ENCODE results near the gene TAMALIN. TPM values are rescaled to one million over a fixed set of nuclear protein-coding genes. Genes with fewer than 3 reads are reported as not detected.
A peak's percentile ranks its signal among the peaks of the same experiment; 100 is the strongest.

TAMALIN gene
- total and polyA plus RNA-seq, 5 experiments from 2014 or later = 2.0 to 36.5 (median 5.2) TPM

- peaks cover 0 to 33% (median 17%) of the 10 kb centered on the region in 3 donors for H3K36me3 Mint-ChIP-seq
- DNase-seq (peak; percentile 39 to 85 (median 70)), ATAC-seq (peak; percentile 63 to 74)
- no peaks in the 10 kb centered on the region for H3K27me3 Mint-ChIP-seq
- POLR2A ChIA-PET = interaction anchor here (0.6 to 9.0 kb wide), 10 partner anchors 14 to 789 kb away, joined by 3 to 153 read pairs (median 6); partner anchors contain the start of genes ACVR1B, ATG101, NR4A1 and POU6F1
- H3K27ac Mint-ChIP-seq = peak overlapping the region; percentile 80 to 99 (median 98)
- H3K4me3 Mint-ChIP-seq = peak overlapping the region; percentile 90 to 99 (median 94)
- peaks cover 17 to 33% (median 31%) of the 10 kb centered on the region in 4 donors for H3K4me1 Mint-ChIP-seq
- H3K9me3 Mint-ChIP-seq = peaks cover 0 to 2% (median 0%) of the 10 kb centered on the region in 9 donors
These were observed 594 bp downstream of the TAMALIN start for GRCh38 chr12:52007158-52007921.

GRCh38 chr12:52007982-52008510, 1.3 kb downstream of the TAMALIN start:
- Mint-ChIP-seq H3K4me1 (peaks cover 17 to 33% (median 31%) of the 10 kb centered on the region in 4 donors), H3K27me3 (no peaks in the 10 kb centered on the region), H3K9me3 (peaks cover 0 to 2% (median 0%) of the 10 kb centered on the region in 9 donors), H3K36me3 (peaks cover 0 to 36% (median 17%) of the 10 kb centered on the region in 3 donors), H3K4me3 (peak overlapping the region; percentile 90 to 99 (median 94)), H3K27ac (peak overlapping the region; percentile 83 to 99 (median 98))
- no peak for DNase-seq
- POLR2A ChIA-PET = interaction anchor here (1.2 to 9.0 kb wide), 3 partner anchors 13 to 62 kb away, joined by 4 to 153 read pairs (median 6); partner anchors contain the start of gene ATG101
- ATAC-seq = no peak

- DNase-seq = no peak
- no peak for ATAC-seq
- Mint-ChIP-seq H3K27me3 (no peaks in the 10 kb centered on the region), H3K36me3 (peaks cover 0 to 47% (median 25%) of the 10 kb centered on the region in 3 donors), H3K27ac (peak overlapping the region; percentile 25 to 99 (median 96)), H3K9me3 (peaks cover 0 to 2% (median 0%) of the 10 kb centered on the region in 9 donors), H3K4me3 (peak overlapping the region in 8 of 10 donors; percentile 14 to 96 (median 72)), H3K4me1 (peaks cover 17 to 33% (median 29%) of the 10 kb centered on the region in 4 donors)
- POLR2A ChIA-PET = interaction anchor here (9.0 kb wide), 1 partner anchor 12 kb away, joined by 153 read pairs; no protein-coding TSS in a partner anchor
These were observed 2.5 kb downstream of the TAMALIN start for GRCh38 chr12:52009081-52009751.

GRCh38 chr12:52010152-52010622, 3.4 kb downstream of the TAMALIN start:
- DNase-seq (no peak), ATAC-seq (no peak)
- H3K4me3 Mint-ChIP-seq = no peak overlapping the region
- H3K4me1 Mint-ChIP-seq = peaks cover 17 to 33% (median 29%) of the 10 kb centered on the region in 4 donors
- H3K36me3 Mint-ChIP-seq = peaks cover 0 to 47% (median 26%) of the 10 kb centered on the region in 3 donors
- peaks cover 0 to 2% (median 0%) of the 10 kb centered on the region in 9 donors for H3K9me3 Mint-ChIP-seq
- POLR2A ChIA-PET = interaction anchor here (9.0 kb wide), 1 partner anchor 11 kb away, joined by 153 read pairs; no protein-coding TSS in a partner anchor
- peak overlapping the region in 4 of 10 donors; percentile 36 to 95 (median 69) for H3K27ac Mint-ChIP-seq
- H3K27me3 Mint-ChIP-seq = no peaks in the 10 kb centered on the region

GRCh38 chr12:52010692-52011601, 4.2 kb downstream of the TAMALIN start:
- DNase-seq = no peak
- ATAC-seq = no peak
- no peaks in the 10 kb centered on the region for H3K27me3 Mint-ChIP-seq
- POLR2A ChIA-PET = interaction anchor here (9.0 kb wide), 1 partner anchor 10 kb away, joined by 153 read pairs; no protein-coding TSS in a partner anchor
- peak overlapping the region in 6 of 10 donors; percentile 22 to 95 (median 34) for H3K27ac Mint-ChIP-seq
- peak overlapping the region in 1 of 10 donors; percentile 8 for H3K4me3 Mint-ChIP-seq
- peaks cover 14 to 30% (median 24%) of the 10 kb centered on the region in 4 donors for H3K4me1 Mint-ChIP-seq
- H3K9me3 Mint-ChIP-seq = peaks cover 0 to 2% (median 0%) of the 10 kb centered on the region in 9 donors
- H3K36me3 Mint-ChIP-seq = peaks cover 0 to 49% (median 26%) of the 10 kb centered on the region in 3 donors

- H3K4me1 Mint-ChIP-seq = peaks cover 14 to 23% (median 19%) of the 10 kb centered on the region in 4 donors
- no peak for DNase-seq
These were observed 5.0 kb downstream of the TAMALIN start for GRCh38 chr12:52011602-52012214.

GRCh38 chr12:52013626-52014310, 7.0 kb downstream of the TAMALIN start:
- Mint-ChIP-seq H3K9me3 (no peaks in the 10 kb centered on the region), H3K27me3 (no peaks in the 10 kb centered on the region), H3K36me3 (peaks cover 0 to 44% (median 26%) of the 10 kb centered on the region in 3 donors), H3K4me3 (peak overlapping the region in 1 of 10 donors; percentile 65), H3K27ac (peak overlapping the region in 4 of 10 donors; percentile 8 to 71 (median 31)), H3K4me1 (peaks cover 3 to 13% (median 7%) of the 10 kb centered on the region in 4 donors)
- no peak for DNase-seq
- ATAC-seq = peak in 1 of 2 donors; percentile 4
- POLR2A ChIA-PET = no interaction called here

More at GRCh38 chr12:52011602-52012214, 5.0 kb downstream of the TAMALIN start:
- Mint-ChIP-seq H3K27me3 (no peaks in the 10 kb centered on the region), H3K27ac (peak overlapping the region in 4 of 10 donors; percentile 32 to 71 (median 38)), H3K36me3 (peaks cover 0 to 49% (median 26%) of the 10 kb centered on the region in 3 donors), H3K9me3 (no peaks in the 10 kb centered on the region), H3K4me3 (no peak overlapping the region)
- POLR2A ChIA-PET = no interaction called here
- ATAC-seq = no peak

- Mint-ChIP-seq H3K36me3 (peaks cover 0 to 37% (median 24%) of the 10 kb centered on the region in 3 donors), H3K4me3 (no peak overlapping the region), H3K4me1 (peaks cover under 1 to 6% (median 3%) of the 10 kb centered on the region in 4 donors), H3K9me3 (no peaks in the 10 kb centered on the region), H3K27me3 (no peaks in the 10 kb centered on the region), H3K27ac (no peak overlapping the region)
- DNase-seq = no peak
- POLR2A ChIA-PET = interaction anchor here (0.9 kb wide), 1 partner anchor 11 kb away, joined by 4 read pairs; no protein-coding TSS in a partner anchor
- ATAC-seq = peak in 1 of 2 donors; percentile 1
These were observed 8.1 kb downstream of the TAMALIN start for GRCh38 chr12:52014567-52015530.

GRCh38 chr12:52015532-52016041, 8.8 kb downstream of the TAMALIN start:
- ATAC-seq = peak in 1 of 2 donors; percentile 13
- Mint-ChIP-seq H3K9me3 (no peaks in the 10 kb centered on the region), H3K36me3 (peaks cover 0 to 32% (median 23%) of the 10 kb centered on the region in 3 donors), H3K27me3 (no peaks in the 10 kb centered on the region), H3K4me3 (no peak overlapping the region), H3K4me1 (peaks cover 7 to 13% (median 10%) of the 10 kb centered on the region in 4 donors), H3K27ac (peak overlapping the region in 7 of 10 donors; percentile 21 to 89 (median 66))
- DNase-seq = peak in 1 of 10 donors; percentile 36
- POLR2A ChIA-PET = interaction anchor here (0.6 to 0.9 kb wide), 2 partner anchors 12 to 16 kb away, joined by 3 to 4 read pairs; no protein-coding TSS in a partner anchor

Measured in naive thymus-derived CD8-positive, alpha-beta T cell (primary cell).